ENCODE results near the gene LRRC8E.
A peak's percentile ranks its signal among the peaks of the same experiment; 100 is the strongest.

Gene LRRC8E

DNA sequence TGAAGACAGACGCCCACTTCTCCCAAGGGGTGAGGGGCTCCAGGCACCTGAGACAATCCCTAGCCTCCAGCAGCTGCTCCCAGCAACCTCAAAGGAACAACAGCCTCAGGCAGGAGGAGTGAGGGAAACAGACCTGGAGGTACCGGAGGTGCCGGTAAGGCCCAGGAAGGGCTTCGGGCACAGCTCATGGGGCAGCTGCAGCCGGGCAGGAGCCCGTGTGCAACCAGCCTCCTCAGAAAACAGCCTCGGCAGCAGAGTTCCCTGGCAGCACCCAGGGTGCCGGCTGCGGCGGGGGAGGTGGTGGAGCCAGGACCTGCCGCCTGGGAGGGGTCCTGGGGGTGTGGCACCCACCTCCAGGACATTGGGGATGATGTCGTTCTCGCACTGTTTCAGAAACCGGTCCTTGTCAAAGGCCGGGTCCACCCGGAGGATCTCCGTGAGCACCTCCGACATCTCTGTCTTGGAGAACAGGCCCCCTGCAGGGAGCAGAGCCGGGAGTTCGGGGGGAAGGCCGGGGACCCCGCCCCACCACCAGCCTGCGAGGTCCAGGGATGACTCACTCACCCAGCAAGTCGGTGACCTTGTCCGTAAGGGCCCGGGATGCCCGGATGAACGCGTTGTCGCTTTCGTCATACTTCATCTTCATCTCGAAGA lies 44.1 kb downstream of the LRRC8E start:
- Histone ChIP-seq H3K9me3 (ENCODE audit: control insufficient read depth in 1 of 2, low read length in 2 of 2) (no peaks in the 10 kb centered on the region), H3K9ac (ENCODE audit: low read depth in 1 of 2, low read length in 2 of 2) (no peak overlapping the region), H3K36me3 (ENCODE audit: control insufficient read depth in 1 of 2, insufficient read depth in 2 of 2, low read length in 2 of 2) (peaks cover 27 to 74% of the 10 kb centered on the region in 2 donors), H3K4me3 (ENCODE audit: low read depth in 1 of 2, low read length in 2 of 2) (no peak overlapping the region), H3K27me3 (ENCODE audit: control insufficient read depth in 1 of 2, insufficient read depth in 2 of 2, low read length in 2 of 2) (no peaks in the 10 kb centered on the region), H3K4me1 (ENCODE audit: control insufficient read depth in 1 of 2, insufficient read depth in 2 of 2, low read length in 2 of 2) (no peaks in the 10 kb centered on the region), H3K27ac (ENCODE audit: low read depth, low read length) (no peak overlapping the region)

DNA sequence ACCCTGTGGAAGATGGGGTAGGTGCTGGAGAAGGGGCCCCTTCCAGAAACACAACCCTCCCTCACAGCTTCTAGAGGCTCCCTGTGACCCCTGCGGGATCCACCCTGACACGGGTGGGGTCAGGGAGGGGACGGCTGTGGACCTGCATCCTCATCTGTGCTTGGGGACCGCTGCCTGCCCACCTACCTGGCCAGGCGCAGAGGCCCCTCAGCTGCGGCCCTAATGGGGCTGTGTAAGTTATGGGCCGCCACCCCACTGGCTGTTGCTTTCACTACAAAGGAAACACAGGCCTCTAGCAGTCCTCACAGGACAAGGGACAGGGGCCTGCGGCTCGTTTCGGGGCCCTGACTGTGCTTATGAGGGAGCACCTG lies 44.6 kb downstream of the LRRC8E start:
- no peaks in the 10 kb centered on the region for H3K9me3 ChIP-seq (ENCODE audit: control insufficient read depth in 1 of 2, low read length in 2 of 2)
- H3K27ac ChIP-seq (ENCODE audit: low read depth, low read length) = no peak overlapping the region
- H3K4me3 ChIP-seq (ENCODE audit: low read depth in 1 of 2, low read length in 2 of 2) = no peak overlapping the region
- H3K36me3 ChIP-seq (ENCODE audit: control insufficient read depth in 1 of 2, insufficient read depth in 2 of 2, low read length in 2 of 2) = peaks cover 27 to 72% of the 10 kb centered on the region in 2 donors
- no peaks in the 10 kb centered on the region for H3K27me3 ChIP-seq (ENCODE audit: control insufficient read depth in 1 of 2, insufficient read depth in 2 of 2, low read length in 2 of 2)
- no peak overlapping the region for H3K9ac ChIP-seq (ENCODE audit: low read depth in 1 of 2, low read length in 2 of 2)
- H3K4me1 ChIP-seq (ENCODE audit: control insufficient read depth in 1 of 2, insufficient read depth in 2 of 2, low read length in 2 of 2) = no peaks in the 10 kb centered on the region

- no peak overlapping the region for H3K9ac ChIP-seq (ENCODE audit: low read depth in 1 of 2, low read length in 2 of 2)
- no peaks in the 10 kb centered on the region for H3K9me3 ChIP-seq (ENCODE audit: control insufficient read depth in 1 of 2, low read length in 2 of 2)
- H3K36me3 ChIP-seq (ENCODE audit: control insufficient read depth in 1 of 2, insufficient read depth in 2 of 2, low read length in 2 of 2) = peaks cover 27 to 72% of the 10 kb centered on the region in 2 donors
- H3K27me3 ChIP-seq (ENCODE audit: control insufficient read depth in 1 of 2, insufficient read depth in 2 of 2, low read length in 2 of 2) = no peaks in the 10 kb centered on the region
- no peak overlapping the region for H3K4me3 ChIP-seq (ENCODE audit: low read depth in 1 of 2, low read length in 2 of 2)
- H3K4me1 ChIP-seq (ENCODE audit: control insufficient read depth in 1 of 2, insufficient read depth in 2 of 2, low read length in 2 of 2) = no peaks in the 10 kb centered on the region
- H3K27ac ChIP-seq (ENCODE audit: low read depth, low read length) = no peak overlapping the region
Measured at GRCh38 chr19:7933411-7933810, 45.1 kb downstream of the LRRC8E start.

GRCh38 chr19:7933828-7934725 lies 45.8 kb downstream of the LRRC8E start:
- no peak overlapping the region for H3K27ac ChIP-seq (ENCODE audit: low read depth, low read length)
- no peak overlapping the region for H3K4me3 ChIP-seq (ENCODE audit: low read depth in 1 of 2, low read length in 2 of 2)
- no peak overlapping the region for H3K9ac ChIP-seq (ENCODE audit: low read depth in 1 of 2, low read length in 2 of 2)
- H3K36me3 ChIP-seq (ENCODE audit: control insufficient read depth in 1 of 2, insufficient read depth in 2 of 2, low read length in 2 of 2) = peaks cover 27 to 75% of the 10 kb centered on the region in 2 donors
- no peaks in the 10 kb centered on the region for H3K4me1 ChIP-seq (ENCODE audit: control insufficient read depth in 1 of 2, insufficient read depth in 2 of 2, low read length in 2 of 2)
- H3K27me3 ChIP-seq (ENCODE audit: control insufficient read depth in 1 of 2, insufficient read depth in 2 of 2, low read length in 2 of 2) = no peaks in the 10 kb centered on the region
- H3K9me3 ChIP-seq (ENCODE audit: control insufficient read depth in 1 of 2, low read length in 2 of 2) = no peaks in the 10 kb centered on the region

GRCh38 chr19:7934766-7935165 lies 46.5 kb downstream of the LRRC8E start:
- Histone ChIP-seq H3K36me3 (ENCODE audit: control insufficient read depth in 1 of 2, insufficient read depth in 2 of 2, low read length in 2 of 2) (peaks cover 27 to 76% of the 10 kb centered on the region in 2 donors), H3K9ac (ENCODE audit: low read depth in 1 of 2, low read length in 2 of 2) (no peak overlapping the region), H3K4me3 (ENCODE audit: low read depth in 1 of 2, low read length in 2 of 2) (no peak overlapping the region), H3K27me3 (ENCODE audit: control insufficient read depth in 1 of 2, insufficient read depth in 2 of 2, low read length in 2 of 2) (no peaks in the 10 kb centered on the region), H3K9me3 (ENCODE audit: control insufficient read depth in 1 of 2, low read length in 2 of 2) (no peaks in the 10 kb centered on the region), H3K4me1 (ENCODE audit: control insufficient read depth in 1 of 2, insufficient read depth in 2 of 2, low read length in 2 of 2) (no peaks in the 10 kb centered on the region), H3K27ac (ENCODE audit: low read depth, low read length) (no peak overlapping the region)

GRCh38 chr19:7940841-7941240 lies 52.5 kb downstream of the LRRC8E start:
- Histone ChIP-seq H3K4me1 (ENCODE audit: control insufficient read depth in 1 of 2, insufficient read depth in 2 of 2, low read length in 2 of 2) (peaks cover 4 to 19% of the 10 kb centered on the region in 2 donors), H3K36me3 (ENCODE audit: control insufficient read depth in 1 of 2, insufficient read depth in 2 of 2, low read length in 2 of 2) (peaks cover 6 to 32% of the 10 kb centered on the region in 2 donors), H3K27ac (ENCODE audit: low read depth, low read length) (no peak overlapping the region), H3K4me3 (ENCODE audit: low read depth in 1 of 2, low read length in 2 of 2) (no peak overlapping the region), H3K27me3 (ENCODE audit: control insufficient read depth in 1 of 2, insufficient read depth in 2 of 2, low read length in 2 of 2) (no peaks in the 10 kb centered on the region), H3K9ac (ENCODE audit: low read depth in 1 of 2, low read length in 2 of 2) (no peak overlapping the region), H3K9me3 (ENCODE audit: control insufficient read depth in 1 of 2, low read length in 2 of 2) (no peaks in the 10 kb centered on the region)

DNA sequence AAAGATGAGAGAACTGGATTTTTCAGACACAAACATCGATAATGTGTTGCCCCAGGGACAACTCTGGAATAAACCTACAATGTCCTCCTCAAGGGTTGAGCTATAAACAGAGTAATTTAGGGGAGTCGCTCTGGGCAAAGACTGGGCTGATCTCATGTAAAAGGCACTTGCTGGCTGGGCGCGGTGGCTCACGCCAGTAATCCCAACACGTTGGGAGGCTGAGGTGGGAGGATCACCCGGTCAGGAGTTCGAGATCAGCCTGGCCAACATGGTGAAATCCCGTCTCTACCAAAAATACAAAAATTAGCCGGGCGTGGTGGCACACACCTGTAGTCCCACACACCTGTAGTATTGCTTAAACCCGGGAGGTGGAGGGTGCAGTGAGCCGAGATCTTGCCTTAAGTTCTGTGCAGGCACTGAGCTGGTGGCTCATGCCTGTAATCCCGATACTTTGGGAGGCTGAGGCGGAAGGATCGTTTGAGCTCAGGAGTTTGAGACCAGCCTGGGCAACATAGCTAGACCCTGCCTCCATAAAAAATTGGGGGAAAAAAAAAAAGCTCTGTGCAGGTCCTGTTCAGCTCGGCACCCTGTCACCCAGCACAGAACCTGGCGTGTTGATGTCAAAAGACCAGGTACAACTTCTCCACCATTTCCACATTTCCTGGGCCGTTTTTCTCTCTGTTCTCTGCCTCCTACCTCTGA lies 53.7 kb downstream of the LRRC8E start:
- Histone ChIP-seq H3K36me3 (ENCODE audit: control insufficient read depth in 1 of 2, insufficient read depth in 2 of 2, low read length in 2 of 2) (peaks cover 6 to 21% of the 10 kb centered on the region in 2 donors), H3K27me3 (ENCODE audit: control insufficient read depth in 1 of 2, insufficient read depth in 2 of 2, low read length in 2 of 2) (no peaks in the 10 kb centered on the region), H3K4me3 (ENCODE audit: low read depth in 1 of 2, low read length in 2 of 2) (peak overlapping the region in 1 of 2 donors; percentile 4), H3K4me1 (ENCODE audit: control insufficient read depth in 1 of 2, insufficient read depth in 2 of 2, low read length in 2 of 2) (peaks cover 4 to 19% of the 10 kb centered on the region in 2 donors), H3K27ac (ENCODE audit: low read depth, low read length) (no peak overlapping the region), H3K9ac (ENCODE audit: low read depth in 1 of 2, low read length in 2 of 2) (no peak overlapping the region), H3K9me3 (ENCODE audit: control insufficient read depth in 1 of 2, low read length in 2 of 2) (no peaks in the 10 kb centered on the region)

DNA sequence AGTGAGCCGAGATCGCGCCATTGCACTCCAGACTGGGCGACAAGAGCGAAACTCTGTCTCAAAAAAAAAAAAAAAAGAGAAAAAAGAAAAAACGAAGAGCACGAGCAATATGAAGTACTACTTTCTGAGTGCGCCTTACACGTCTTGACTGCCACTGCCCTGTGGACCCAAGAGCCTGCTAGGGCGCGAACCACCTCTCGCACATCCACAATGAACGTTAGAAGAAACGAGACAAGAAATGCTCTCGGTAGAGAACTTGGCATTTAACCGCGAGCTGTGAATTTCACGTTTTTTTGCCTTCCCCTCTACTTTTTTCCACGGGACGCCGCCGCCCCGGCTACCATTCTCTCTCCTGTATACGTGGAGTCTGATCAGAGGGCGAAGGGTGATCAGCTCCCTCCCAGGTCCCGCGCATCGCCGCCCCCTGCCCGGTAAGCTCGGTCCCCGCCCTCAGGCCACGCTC lies 54.7 kb downstream of the LRRC8E start:
- Histone ChIP-seq H3K4me1 (ENCODE audit: control insufficient read depth in 1 of 2, insufficient read depth in 2 of 2, low read length in 2 of 2) (peaks cover 4 to 19% of the 10 kb centered on the region in 2 donors), H3K9ac (ENCODE audit: low read depth in 1 of 2, low read length in 2 of 2) (peak overlapping the region; percentile 98 to 99), H3K27ac (ENCODE audit: low read depth, low read length) (peak overlapping the region; percentile 97), H3K9me3 (ENCODE audit: control insufficient read depth in 1 of 2, low read length in 2 of 2) (no peaks in the 10 kb centered on the region), H3K27me3 (ENCODE audit: control insufficient read depth in 1 of 2, insufficient read depth in 2 of 2, low read length in 2 of 2) (no peaks in the 10 kb centered on the region), H3K4me3 (ENCODE audit: low read depth in 1 of 2, low read length in 2 of 2) (peak overlapping the region; percentile 86 to 94), H3K36me3 (ENCODE audit: control insufficient read depth in 1 of 2, insufficient read depth in 2 of 2, low read length in 2 of 2) (peaks cover 6 to 14% of the 10 kb centered on the region in 2 donors)

DNA sequence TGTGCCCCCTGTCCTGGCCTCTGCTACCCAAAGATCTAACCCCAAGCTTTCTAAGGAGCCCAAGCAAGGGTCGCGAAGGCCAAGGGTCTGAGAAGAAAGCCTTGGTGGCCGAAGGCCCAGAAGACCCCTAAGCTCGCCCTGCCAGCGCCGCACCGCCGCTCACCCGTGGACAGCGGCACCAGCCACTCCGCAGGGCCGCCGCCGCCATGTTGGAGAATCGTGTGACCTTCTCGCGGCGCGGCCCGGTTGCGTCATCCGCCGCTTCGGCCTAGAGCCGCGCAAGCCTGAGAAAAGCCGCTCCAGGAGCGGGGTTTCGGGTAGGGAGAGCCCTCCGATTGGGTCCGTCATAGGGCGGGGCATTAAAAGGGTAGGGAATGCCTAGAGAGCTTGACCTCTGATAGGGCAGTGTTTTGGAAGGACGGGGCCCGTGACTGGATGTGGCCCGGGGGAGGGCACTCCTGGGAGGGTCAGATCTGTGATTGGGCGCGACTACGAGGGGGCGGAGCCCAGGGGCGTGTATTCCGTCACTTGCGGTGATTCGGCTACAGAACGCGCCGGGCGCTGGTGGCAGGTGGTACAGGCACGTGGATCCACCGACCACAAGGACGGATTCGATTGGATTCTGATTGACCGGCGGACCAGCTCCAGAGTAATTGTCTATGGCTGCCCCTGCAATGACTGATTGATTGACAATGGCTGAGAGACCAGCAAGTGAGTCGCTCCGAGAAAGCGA lies 55.3 kb downstream of the LRRC8E start, which contains the start of gene TIMM44:
TIMM44 (minus strand) TSS at position 223 of the 733 bp plus-strand sequence; CDS start at position 208, 15 bp downstream.
- H3K9me3 ChIP-seq (ENCODE audit: control insufficient read depth in 1 of 2, low read length in 2 of 2) = no peaks in the 10 kb centered on the region
- H3K27ac ChIP-seq (ENCODE audit: low read depth, low read length) = peak within 1 kb of the TSS; percentile 97
- no peaks in the 10 kb centered on the region for H3K27me3 ChIP-seq (ENCODE audit: control insufficient read depth in 1 of 2, insufficient read depth in 2 of 2, low read length in 2 of 2)
- H3K4me1 ChIP-seq (ENCODE audit: control insufficient read depth in 1 of 2, insufficient read depth in 2 of 2, low read length in 2 of 2) = peaks cover 4 to 19% of the 10 kb centered on the region in 2 donors
- H3K36me3 ChIP-seq (ENCODE audit: control insufficient read depth in 1 of 2, insufficient read depth in 2 of 2, low read length in 2 of 2) = peaks cover 6 to 14% of the 10 kb centered on the region in 2 donors
- peak within 1 kb of the TSS; percentile 98 to 99 for H3K9ac ChIP-seq (ENCODE audit: low read depth in 1 of 2, low read length in 2 of 2)
- H3K4me3 ChIP-seq (ENCODE audit: low read depth in 1 of 2, low read length in 2 of 2) = peak within 1 kb of the TSS; percentile 86 to 94

All from duodenal mucosa (tissue), 2 donors.